HG03039 (cell line): Measurements from ENCODE around the gene IGSF8.
A peak's percentile ranks its signal among the peaks of the same experiment; 100 is the strongest.

Source experiments
- ATAC-seq: cut with Tn5 transposase; IDR thresholded peaks from one replicate; pipeline ENCODE4 v1.9.1; 2021; ENCODE audit warnings: mild to moderate bottlenecking, moderate library complexity; ENCODE audit not compliant: unreplicated experiment

Gene IGSF8

GRCh38 chr1:160097911-160098851 is at the start of gene IGSF8:
TSS of gene IGSF8 (minus strand) at chr1:160098619. CDS start at chr1:160098472, 147 bp downstream.
- ATAC-seq = peak; percentile 34

- no peak for ATAC-seq
Measured at GRCh38 chr1:160148121-160148520, 49.7 kb upstream of the IGSF8 start.

DNA sequence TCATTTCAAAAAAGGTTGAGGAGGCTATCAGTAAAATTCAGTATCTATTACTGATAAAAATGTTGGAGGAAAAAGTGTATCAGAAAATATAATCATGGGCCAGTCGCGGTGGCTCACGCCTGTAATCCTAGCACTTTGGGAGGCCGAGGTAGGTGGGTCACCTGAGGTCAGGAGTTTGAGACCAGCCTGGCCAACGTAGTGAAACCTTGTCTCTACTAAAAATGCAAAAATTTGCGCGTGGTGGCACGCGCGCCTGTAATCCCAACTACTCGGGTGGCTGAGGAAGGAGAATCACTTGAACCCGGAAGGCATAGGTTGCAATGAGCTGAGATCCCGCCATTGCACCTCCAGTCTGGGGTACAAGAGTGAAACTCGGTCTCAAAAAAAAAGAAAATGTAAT is 47.7 kb upstream of the IGSF8 start:
- no peak for ATAC-seq

GRCh38 chr1:160144921-160145320 is 46.5 kb upstream of the IGSF8 start:
- no peak for ATAC-seq

GRCh38 chr1:160143695-160144094 is 45.3 kb upstream of the IGSF8 start:
- no peak for ATAC-seq

DNA sequence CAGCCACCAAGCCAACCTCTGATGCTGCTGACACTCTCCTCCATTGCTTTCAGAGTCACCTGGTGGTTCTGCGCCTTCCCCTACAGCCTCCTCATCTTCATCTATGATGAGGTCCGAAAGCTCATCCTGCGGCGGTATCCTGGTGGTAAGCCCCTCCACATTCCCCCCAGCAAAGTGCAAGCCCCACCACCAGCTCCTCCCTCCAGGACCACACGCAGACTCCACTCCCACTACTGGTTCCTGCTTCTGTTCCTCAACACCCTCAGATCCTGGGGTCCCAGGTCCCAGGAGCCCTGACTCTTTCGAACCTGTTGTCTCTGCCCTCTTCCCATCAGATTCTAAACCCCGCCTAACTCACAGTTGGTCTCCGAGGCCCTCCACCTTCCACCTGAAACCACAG is 41.4 kb upstream of the IGSF8 start:
- no peak for ATAC-seq

- ATAC-seq = no peak
Measured at GRCh38 chr1:160137216-160137862, 38.9 kb upstream of the IGSF8 start.

GRCh38 chr1:160136926-160137200 is 38.4 kb upstream of the IGSF8 start:
- no peak for ATAC-seq

DNA sequence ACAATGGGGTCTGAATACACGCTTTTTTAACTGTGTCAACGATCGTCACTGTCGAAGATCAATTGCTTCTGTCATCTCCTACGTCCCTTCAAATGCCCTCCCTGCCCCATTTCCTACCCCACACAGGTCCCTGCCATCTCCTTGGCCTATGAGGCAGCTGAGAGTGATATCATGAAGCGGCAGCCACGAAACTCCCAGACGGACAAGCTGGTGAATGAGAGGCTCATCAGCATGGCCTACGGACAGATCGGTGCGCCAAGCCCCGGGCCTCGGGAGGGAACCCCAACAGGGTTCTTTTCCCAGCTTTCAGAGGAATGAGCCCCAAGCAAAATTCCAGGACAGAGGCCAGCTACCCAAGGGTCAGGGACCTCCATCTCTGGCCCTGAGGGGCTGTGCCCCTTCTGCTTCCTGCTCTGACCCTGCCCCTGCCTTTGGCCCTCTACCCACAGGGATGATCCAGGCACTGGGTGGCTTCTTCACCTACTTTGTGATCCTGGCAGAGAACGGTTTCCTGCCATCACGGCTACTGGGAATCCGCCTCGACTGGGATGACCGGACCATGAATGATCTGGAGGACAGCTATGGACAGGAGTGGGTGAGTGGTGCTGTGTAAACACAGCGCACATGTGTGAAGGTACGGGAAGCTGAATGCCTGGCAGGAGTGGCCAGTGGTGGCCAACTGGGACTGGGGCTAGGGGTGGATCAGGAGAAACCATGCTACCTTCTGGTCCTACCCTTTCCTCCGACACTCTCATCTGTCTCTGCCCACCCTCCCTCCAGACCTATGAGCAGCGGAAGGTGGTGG is 37.9 kb upstream of the IGSF8 start:
- no peak for ATAC-seq

DNA sequence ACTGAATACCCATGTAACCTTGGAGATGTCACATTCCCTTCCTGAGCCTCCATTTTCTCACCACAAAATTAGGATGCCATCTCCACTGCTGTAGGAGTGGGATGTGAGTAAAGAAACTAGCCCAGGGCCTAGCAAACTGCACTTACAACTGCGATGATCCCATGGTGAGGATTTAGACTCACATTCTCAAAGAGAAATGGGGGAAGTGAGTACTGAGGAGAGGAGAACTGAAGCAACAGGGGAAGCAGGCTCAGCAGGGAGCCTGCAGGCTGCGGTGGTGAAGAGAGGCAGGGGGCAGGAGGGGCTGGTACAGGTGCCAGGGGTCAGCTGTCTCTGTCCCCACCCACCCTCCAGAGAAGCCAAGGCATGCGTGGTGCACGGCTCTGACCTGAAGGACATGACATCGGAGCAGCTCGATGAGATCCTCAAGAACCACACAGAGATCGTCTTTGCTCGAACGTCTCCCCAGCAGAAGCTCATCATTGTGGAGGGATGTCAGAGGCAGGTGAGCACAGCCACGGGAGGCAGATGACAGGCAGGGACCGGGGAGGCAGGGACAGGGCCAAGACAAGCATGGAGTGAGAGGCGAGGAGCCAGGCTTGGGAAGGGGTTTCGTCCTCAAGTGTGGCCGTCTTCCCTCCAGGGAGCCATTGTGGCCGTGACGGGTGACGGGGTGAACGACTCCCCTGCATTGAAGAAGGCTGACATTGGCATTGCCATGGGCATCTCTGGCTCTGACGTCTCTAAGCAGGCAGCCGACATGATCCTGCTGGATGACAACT is 36.6 kb upstream of the IGSF8 start:
- no peak for ATAC-seq

- ATAC-seq = no peak
Measured at GRCh38 chr1:160133990-160134770, 35.8 kb upstream of the IGSF8 start.

DNA sequence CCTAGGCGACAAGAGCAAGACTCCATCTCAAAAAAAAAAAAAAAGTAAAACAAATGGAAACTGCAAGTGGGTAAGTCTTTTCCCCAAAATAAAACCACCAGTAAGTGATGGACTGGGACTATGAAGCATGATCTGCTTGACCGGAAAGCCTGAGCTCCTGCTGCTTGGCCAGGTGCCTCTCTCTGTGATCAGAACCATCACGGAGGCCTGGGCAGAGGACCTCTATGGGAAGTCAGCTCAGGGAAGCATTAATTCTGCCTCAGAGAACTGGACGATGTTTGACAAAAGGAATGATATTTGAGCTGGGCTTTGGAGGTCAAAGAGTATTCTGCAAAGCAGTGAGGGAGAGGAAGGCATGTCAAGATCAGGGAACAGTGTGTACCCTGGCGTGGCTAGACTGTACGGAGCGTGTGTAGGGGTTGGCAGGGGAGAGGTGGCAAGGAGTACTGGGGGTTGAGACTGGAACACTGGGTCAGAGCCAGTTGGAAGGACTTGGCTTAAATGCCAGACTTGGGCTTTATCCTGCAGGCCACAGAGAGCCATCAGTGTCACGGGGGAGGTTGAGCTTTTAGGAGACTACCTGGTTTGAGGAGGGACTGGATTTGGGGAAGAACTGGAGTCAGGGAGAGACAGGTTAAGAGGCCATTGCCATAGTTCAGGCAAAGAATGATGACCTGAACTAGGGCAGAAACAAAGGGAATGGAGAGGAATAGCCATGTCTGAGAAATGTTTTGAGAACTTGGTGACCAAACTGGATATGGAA is 33.6 kb upstream of the IGSF8 start:
- ATAC-seq = no peak

DNA sequence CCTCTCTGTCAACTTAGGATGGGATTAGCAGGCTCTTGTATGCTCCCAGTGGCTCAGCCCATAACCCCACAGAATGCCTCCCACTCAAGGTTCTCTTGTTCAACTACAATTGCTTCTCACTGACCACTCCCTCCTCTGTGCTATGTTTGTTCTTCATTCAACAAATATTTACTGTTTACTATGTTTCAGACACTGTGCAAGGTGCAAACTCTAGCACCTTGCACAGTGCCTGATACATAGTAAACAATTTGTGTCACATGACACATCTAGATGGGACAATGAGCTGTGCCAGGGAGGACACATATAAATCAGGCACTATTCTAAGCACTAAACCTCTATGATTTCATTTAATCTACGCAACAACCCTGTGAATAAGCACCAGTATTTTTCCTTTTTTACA is 32.5 kb upstream of the IGSF8 start:
- ATAC-seq = no peak

DNA sequence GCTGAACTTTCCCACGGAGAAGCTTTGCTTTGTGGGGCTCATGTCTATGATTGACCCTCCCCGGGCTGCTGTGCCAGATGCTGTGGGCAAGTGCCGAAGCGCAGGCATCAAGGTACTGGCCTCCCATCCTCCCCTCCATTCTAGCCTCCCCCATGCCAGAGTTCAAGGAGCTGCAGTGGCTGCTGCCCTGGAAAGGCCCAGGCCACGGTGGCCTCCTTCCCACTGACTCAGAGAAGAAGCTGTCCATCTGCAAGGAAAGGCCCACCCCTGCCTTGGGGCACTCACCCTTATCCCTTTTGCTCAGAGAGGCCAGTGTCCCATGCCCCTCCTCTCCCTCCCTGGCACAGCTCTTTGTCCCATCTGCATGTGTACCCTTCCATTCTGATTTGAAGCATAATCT is 32.1 kb upstream of the IGSF8 start:
- ATAC-seq = no peak

- no peak for ATAC-seq
Measured at GRCh38 chr1:160129966-160130365, 31.5 kb upstream of the IGSF8 start.

GRCh38 chr1:160129558-160129957 is 31.1 kb upstream of the IGSF8 start:
- no peak for ATAC-seq

DNA sequence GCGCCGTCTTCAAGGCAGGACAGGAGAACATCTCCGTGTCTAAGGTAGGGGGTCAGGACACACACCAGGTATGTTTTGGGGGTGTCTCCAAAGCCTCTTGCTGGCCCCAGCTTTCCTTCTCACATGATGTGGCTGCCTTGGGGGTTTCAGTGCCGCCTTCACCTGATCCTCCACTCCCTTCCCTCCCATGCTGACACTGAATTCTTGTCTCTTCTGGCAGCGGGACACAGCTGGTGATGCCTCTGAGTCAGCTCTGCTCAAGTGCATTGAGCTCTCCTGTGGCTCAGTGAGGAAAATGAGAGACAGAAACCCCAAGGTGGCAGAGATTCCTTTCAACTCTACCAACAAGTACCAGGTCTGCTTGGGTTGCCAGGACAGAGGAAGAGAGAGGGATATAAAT is 30.6 kb upstream of the IGSF8 start:
- no peak for ATAC-seq

GRCh38 chr1:160128636-160129035 is 30.2 kb upstream of the IGSF8 start:
- no peak for ATAC-seq

DNA sequence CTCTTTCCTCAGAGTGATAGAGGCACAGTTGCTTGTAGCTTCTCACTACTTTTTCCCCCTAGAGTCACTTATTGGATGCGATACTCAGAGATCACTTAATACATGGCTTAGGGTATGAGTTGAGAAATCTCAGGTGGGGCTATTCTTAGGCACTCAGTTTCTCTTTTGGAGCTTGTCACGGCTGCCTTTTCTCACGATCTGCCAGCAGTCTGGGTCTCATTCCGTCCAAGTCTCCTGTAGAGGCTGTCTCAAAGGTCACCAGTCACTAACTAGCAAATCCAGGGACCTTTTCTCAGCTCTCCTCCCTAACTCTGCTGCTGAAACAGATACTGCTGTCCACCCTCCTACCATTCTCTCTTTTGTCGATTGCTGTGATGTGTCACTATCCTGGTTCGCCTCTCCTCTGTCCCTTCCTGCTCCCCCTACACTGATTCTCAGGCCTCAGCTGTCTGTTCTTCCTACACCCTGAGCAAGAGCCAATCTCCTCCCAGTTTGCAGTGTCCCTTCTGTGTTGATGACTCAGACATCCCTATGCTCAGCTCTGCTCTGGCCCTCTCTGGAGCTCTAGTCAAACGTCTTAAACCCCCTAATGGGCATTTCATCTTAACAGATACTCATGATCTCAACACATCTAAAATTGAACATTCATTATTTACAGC is 29.6 kb upstream of the IGSF8 start:
- ATAC-seq = no peak
